GM18867 (cell line): ENCODE data around the gene ATP8A2.
"Not testable (repeated sequence)": the region's sequence is repeated elsewhere in the genome, so short reads cannot be mapped to it uniquely, and the experiment has no call there.

Source experiments
- ATAC-seq: cut with Tn5 transposase; IDR thresholded peaks from one replicate; pipeline ENCODE4 v1.9.1; 2021; ENCODE audit warnings: mild to moderate bottlenecking, moderate library complexity; ENCODE audit not compliant: unreplicated experiment

The ATP8A2 gene

DNA sequence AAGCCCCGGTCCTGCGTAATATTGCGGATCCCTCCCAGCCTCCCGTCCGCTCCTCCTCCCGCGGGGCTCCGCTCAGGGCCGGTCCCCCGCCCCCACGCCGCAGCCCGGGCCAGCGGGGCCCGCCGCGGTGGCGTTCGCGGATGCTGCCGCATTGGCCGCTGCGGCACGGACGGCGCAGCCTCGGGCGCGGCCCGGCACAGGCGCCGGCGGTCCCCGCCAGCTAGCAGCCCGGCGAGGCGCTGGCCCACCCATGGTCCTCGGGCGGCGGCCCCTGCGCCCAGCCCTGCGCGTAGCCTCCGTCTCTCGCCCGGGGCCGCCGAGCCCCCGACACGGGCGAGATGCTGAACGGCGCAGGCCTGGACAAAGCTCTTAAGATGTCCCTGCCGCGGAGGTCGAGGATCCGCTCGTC, at the start of gene ATP8A2:
Gene ATP8A2 (plus strand): TSS at position 100 of the 409 bp plus-strand sequence. CDS start 239 bp downstream, at position 339.
- no peak for ATAC-seq

DNA sequence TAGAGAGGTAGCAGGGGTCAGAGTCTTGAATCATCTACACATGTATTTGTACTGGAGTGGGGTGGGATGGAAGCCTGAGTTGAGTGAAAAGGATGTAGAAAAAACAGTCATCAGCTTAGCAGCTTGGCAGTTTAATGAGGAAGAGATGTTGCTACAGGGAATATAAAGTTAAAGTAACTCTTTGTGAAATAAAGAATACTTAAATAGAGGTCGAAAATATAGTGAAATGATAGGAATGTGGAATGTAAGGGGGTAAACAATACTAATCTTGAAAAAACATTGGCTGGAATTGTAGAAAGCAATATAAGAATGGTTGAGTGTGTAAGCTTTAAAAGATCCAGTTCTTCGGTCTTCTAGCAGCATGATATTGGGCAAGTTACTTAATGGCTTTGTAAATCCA, 47.7 kb upstream of the ATP8A2 start:
- ATAC-seq: no peak

DNA sequence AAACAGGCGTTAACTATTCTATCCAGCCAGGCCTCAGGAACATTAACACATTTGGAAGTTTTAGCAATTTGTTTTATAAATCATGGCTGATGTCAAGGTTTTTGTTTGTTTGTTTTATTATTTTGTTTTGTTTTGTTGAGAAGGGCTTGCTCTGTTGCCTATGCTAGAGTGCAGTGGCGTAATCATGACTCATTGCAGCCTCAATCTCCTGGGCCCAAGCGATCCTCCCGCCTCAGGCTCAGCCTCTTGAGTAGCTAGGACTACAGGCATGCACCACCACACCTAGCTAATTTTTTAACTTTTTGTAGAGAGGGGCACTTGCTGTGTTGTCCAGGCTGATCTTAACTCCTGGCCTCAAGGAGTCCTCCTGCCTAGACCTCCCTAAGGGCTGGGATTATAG, 42.1 kb upstream of the ATP8A2 start:
- ATAC-seq: no peak

DNA sequence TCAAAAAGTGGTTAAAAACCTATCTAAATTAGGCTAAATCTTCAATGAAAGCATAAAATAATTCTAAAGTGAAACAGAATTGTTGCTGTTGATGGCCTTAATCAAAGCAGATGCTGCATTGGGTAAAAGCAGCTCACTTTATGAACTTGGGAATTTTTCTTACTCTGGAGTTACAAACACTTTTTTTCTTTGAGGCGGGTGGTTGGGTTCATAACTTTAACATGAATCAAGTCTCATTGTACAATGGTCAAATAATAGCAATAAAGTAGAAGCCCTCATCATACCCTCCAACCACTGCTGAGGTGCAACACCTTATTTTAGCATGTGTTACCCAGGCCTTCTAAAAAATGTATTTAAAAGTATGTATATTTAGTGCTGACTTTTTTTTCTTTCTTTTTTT, 41.2 kb upstream of the ATP8A2 start:
- ATAC-seq: no peak

DNA sequence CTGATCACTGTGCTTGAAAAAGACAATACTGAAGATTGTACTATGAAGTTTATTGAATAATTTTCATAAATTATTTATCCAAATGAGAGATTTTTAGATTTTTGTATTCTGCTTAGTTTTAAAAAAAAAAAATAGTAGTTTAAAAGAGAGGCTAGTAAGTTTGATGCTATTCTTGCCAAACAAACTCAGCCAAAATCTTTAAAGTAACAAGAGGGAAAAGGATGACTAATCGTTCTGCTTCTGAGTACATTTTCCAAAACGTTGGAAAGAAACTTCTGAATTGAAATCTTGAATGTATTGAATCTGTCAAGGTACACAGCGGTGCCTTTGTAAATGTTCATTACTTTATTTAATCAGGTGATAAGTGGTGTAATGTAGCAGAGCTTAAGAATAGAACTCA, 35.9 kb upstream of the ATP8A2 start:
- ATAC-seq: no peak

DNA sequence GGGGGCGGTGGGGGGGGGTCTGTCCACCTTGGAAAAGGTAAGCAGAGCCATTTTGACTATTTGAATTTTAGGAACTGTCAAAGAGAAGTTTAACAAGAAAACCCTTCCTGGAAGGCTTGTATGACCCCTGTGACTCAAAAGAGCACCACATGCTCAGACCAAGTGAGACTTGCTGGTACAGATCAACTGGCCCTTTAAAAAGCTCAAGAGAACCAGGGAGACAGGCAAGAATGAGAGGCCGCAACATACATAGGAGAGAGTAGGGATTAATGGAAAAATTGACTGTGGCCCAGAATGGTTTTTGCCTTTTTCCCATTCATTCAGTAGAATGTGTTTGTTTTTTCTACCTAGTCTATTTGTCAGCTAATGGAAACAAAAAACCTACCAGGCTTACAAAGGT, 26.2 kb upstream of the ATP8A2 start:
- no peak for ATAC-seq

DNA sequence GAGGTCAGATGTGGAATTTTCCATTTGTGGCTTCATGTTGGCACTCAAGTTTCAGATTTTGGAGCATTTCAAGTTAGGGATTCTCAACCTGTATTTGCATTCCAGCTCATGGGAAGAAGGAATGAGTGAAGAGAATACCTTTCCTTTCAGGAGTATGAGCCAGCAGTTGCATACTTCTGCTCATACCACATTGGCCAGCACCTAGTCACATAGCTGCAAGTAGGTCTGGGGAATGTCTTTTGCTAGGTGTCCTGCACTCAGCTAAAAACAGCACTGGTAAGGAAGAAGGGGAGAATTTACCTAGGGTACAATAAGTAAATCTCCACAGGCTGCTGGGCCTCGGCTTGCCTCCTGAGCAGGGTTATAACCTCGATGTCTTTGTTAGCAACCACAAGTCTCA, 24.6 kb upstream of the ATP8A2 start:
- ATAC-seq: no peak

DNA sequence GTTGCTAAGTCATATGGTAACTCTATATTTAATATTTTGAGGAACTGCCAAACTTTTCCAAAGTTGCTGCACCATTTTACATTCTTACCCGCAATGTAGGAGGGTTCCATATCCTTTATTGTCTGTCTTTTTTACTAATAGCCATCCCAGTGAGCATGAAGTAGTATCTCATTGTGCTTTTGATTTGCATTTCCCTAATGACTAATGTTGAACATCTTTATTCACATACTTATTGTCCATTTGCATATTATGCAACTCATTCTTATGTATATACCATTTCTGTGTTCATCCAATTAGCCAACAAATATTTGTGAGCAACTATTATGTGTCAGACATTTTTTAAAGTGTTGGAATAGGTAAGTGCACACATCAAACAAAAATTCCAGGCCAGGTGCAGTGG, 20.4 kb upstream of the ATP8A2 start:
- ATAC-seq: no peak

DNA sequence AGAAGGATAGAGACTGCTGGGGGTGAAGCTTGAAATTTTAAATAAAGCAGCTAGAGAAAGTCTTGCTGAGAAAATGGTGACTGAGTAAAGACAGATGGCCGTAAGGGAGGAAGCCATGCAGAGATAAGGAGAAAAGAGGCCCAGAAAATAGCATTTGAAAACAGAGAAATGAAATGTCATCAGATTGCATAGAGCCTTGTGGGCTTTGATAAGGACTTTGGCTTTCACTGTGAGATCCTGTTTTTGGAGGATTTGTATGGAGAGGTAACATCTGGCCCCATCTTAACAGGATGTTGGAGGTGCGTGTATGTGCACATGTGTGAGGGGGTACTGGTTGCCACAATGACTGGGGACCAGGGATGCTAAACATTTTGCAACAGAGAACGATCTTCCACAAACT, 19.5 kb upstream of the ATP8A2 start:
- ATAC-seq: no peak

DNA sequence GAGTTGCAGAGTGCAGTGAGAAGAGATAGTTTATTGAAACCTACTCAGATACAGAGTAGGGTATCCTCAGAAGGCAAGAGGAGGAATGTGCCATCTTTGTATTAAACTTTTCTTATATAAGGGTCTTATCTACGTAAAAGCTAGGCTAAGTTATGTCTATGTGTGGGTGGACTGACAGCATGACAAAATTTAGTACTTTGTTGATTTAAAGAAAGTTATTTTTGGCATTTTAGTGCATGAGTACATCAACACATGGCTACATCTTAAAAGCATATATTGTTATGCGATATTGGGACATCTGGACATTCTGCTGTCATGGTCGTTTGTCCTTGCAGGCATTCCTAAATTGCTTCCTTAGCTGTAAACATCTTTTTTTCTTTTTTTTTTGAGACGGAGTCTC, 19.0 kb upstream of the ATP8A2 start:
- ATAC-seq: no peak

DNA sequence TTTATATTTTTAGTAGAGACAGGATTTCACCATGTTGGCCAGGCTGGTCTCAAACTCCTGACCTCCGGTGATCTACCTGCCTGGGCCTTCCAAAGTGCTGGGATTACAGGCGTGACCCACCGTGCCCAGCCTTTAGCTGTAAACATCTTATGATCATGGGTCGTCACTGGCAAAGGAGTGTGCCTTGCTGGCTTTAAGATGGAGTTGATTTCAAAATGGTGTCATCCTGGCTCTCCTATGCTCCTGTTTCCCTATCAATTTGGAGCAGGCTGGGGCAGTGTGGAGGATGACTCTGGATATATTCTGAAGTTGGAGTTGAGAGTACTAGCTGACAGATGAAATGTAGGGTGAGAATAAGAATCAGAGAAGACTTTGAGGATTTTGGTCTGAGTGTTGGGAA, 18.4 kb upstream of the ATP8A2 start:
- ATAC-seq: no peak

DNA sequence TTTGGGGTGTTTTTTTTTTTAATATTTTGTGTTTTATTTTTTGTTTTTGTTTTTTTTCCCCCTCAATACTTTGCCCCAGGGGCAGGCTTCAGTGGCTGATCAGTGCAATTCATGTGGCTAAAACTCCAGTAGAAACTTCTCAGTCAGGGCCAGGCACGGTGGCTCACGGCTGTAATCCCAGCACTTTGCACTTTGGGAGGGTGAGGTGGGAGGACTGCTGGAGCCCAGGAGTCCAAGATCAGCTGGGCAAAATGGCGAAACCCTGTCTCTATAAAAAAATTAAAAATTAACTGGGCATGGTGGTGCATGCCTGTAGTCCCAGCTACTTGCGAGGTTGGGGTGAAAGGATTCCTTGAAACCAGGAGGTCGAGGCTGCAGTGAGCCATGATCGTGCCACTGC, 17.4 kb upstream of the ATP8A2 start:
- ATAC-seq: no peak

DNA sequence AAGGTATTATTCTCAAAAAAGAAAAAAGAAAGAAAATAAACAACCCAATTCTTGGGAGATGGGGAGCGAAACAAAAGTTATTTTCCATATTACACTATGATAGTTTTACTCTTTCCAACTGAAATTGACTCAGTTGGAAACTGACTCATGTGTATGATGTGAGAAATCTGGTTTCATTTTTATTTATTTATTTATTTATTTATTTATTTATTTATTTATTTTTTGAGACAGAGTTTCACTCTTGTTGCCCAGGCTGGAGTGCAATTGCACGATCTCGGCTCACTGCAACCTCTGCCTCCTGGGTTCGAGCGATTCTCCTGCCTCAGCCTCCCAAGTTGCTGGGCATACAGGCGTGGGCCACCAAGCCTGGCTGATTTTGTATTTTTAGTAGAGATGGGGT, 11.3 kb upstream of the ATP8A2 start:
- ATAC-seq: not testable (repeated sequence)

DNA sequence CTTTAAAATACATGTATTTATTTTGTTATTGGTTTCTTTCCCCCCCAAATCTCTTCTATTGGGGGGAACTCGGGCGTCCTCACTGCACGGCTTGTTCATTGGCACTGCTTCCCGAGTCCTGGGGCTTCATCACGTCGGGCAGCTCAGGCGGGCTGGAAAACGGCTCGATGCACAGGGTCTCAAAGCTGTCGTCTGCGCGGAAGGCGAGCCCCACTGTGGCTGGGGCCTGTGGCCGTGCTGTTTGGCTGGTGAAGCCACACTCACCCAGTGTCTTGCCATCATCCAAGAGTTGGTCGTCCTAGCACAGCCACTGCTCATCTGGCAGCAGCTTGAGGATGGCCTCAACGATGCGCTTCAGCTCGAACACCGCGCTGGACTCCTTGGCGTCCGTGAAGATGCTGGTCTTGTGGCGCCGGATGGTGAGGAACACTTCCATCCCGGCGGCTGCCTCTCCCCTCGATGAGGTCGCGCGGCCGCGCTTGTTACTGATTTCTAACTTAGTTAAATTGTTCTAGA, 6.0 kb upstream of the ATP8A2 start:
- no peak for ATAC-seq

DNA sequence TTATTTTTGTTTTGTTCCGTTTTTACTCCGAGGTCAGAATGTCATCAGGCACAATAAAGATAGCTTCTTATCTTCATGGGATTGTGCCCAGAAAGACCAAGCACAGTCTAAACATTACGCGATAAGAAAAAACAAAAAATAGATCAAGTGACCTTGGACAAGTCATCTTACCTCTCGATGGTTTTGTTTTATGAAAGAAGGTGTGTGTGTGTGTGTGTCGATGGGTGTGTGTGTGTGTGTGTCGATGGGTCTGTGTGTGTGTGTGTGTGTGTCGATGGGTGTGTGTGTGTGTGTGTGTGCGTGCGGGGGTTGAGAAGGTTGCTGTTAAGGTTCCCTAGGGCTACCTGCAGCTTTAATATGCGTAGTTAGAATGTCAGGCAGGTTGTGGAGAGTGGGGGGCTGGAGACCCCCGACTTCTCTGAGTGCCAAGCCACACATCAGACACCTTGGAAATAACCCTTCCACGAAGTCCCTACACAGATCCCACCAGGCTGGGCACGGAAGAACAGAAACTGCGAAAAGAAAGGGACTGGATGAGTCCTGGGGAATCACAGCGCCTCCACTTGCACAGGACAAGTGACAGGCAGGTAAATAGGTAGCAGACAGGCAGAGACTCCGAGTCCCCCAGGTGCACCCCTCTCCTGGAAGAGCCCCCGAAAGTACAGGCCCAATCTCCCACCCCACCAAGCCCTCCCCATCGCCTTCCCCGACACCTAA, 458 bp upstream of the ATP8A2 start:
- ATAC-seq: no peak

DNA sequence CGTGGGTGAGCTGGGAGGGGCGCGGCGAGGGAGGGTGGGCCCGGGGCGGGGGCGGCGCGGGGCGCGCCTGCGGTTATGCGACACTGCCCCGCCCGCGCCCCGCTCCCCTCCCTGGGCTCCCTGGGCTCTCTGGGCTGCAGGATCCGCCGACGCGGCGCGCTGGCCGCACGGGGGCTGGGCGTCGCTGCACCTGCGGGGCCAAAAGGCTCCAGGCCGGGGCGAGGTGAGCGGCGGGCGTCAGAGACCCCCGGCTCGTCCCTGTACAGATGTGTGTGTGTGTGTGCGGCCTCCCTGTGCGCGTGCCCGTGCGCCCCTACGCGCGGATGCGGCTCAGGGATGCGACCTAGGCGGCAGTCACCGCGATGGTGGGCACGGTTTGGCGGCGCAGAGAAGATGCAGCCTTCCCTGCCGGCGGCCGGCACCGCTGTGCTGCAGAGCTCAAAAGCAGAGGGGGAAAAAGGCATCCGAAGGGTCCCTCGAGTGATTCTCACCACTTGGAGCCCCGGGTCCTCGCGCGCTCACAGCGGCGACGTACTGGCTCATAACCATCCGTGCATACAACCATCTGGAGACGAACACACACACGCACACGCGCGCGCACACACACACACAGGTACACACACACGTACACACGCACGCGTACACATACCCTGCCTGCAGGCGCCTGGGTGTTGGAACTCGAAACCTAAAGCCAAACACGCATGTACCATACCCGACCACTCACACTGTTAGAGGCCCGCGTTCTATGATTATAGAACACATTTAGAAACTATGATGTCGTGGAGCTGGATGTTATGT, 709 bp downstream of the ATP8A2 start:
- no peak for ATAC-seq

DNA sequence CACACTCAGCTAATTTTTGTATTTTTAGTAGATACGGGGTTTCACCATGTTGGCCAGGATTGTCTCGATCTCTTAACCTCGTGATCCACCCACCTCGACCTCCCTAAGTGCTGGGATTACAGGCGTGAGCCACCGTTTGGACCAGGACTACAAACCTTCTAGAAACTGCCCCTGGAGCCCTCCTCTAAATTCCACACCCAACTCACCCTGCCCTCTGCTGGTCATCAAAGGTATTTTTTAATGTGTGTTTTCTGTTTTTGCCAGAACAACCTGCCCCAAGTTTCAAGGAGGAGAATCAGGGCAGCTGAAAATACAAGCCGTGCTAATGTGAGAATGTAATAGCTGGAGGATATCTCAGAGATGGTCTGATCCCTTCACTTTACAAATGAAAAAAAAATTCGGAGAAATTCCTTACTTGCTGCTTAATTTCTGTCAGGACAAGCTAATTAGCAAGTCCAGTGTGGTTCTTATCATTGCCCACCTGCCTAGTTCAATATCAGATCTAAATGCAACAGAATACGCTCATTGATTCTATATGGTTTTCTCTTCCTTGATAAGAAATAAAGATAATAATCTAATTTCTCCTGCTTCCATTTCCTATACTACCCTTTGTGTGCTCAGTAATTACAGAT, 4.1 kb downstream of the ATP8A2 start:
- no peak for ATAC-seq

DNA sequence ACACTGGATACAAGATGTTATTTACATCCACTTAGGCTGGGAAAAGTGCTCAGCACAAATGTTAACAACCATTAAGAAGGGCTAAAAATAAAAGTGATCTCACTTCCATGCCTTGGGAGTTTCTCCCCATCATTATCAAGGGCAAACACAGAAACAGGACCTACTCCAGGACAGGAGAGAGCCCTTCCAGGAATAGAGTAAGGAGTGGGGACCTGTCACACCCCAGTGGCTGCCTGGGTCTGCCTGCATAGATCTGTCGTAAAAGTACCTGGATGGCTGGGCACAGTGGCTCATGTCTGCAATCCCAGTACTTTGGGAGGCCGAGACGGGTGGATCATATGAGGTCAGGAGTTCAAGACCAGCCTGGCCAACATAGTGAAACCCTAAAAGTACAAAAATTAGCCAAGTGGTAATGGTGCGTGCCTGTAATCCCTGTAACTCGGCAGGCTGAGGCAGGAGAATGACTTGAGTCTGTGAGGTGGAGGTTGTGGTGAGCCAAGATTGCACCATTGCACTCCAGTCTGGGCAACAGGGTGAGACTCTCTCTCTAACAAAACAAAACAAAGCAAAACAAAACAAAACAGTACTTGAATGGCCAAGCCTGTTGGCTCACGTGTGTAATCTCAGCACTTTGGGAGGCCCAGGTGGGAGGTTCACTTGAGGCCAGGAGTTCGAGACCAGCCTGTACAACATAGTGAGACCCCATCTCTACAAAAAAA, 5.6 kb downstream of the ATP8A2 start:
- ATAC-seq: no peak

DNA sequence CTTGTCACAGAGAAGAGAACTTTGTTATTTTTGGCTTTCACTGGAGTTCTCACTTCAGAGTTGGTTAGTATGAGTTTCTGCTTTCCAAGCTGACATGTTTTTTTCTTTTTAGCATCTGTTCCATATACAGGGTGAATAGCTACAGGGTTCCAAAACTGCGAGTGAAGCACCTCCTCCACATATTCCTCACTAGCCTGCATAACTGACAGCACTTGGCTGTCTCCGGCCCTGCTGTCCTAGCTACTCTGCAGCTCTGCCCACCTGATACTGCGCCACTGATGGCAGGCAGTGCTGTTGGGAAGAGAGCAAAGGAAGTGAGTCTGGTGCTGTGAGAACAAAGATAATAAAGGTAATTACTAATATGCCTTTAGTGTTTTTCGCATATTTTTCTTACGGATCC, 6.8 kb downstream of the ATP8A2 start:
- ATAC-seq: no peak

DNA sequence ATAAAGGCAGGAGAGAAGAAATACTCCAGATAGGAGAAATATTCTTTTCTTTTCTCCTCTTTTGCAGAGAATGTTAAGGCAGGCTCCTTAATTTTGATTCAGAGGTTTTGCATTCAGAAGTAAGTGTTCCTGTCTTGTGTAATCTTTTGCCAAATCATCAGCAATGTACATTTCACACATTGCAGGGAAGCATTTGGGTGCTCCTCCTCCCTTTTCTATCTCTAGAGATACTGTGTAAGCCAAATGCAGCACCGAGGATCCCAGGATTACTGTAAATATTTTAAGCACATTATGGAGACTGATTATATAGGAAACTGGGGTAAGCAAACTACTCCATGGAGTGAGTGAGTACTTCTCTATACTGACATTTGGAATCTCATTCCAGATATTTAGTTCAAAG, 7.2 kb downstream of the ATP8A2 start:
- no peak for ATAC-seq

DNA sequence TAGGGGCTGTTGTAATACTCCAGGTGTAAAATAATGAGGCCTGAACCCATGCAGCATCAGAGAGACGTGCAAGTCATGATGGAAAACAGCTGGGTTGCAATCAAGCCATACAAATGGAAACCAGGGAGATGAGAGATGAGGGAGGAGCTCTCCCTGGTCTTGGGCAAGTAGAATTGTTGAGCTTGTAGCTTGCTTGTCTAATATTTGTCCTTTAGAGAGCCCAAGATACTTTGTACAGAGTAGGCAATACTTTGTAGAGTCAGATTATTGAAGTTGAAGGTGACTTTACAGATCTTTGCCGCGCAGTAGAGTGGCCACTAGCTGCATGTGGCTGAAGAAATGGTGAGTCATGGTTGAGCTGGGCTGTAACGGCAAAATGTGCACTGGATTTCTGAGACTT, 8.3 kb downstream of the ATP8A2 start:
- ATAC-seq: no peak
